GM12801 (cell line): ENCODE measurements around the gene ZNRF2.

Source experiments
- TF ChIP-seq, protein P1 (sequence below): IDR thresholded peaks from one replicate; pipeline ENCODE4 v1.5.1; 2011; ENCODE audit warnings: control low read depth; ENCODE audit not compliant: insufficient read length; ENCODE audit errors: extremely low read depth

The ZNRF2 gene

DNA sequence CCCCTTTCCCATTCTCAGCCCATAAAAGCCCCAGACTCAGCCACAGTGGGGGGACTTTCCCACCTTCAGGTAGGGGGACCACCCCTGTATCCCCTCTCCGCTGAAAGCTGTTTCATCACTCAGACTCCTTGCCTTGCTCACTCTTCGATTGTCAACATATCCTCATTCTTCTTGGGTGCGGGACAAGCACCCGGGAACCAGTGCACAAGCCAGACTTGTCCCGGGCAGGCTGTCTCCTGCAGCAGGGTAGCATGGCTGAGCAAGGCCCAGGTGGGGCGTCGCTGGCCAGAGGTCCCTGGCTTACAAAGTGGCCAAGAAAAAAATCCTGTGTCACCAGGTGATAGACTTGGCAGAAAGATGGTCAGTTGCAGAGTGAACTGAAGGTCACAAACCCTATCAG lies 129.5 kb downstream of the ZNRF2 start:
- TF ChIP-seq, protein P1, sequence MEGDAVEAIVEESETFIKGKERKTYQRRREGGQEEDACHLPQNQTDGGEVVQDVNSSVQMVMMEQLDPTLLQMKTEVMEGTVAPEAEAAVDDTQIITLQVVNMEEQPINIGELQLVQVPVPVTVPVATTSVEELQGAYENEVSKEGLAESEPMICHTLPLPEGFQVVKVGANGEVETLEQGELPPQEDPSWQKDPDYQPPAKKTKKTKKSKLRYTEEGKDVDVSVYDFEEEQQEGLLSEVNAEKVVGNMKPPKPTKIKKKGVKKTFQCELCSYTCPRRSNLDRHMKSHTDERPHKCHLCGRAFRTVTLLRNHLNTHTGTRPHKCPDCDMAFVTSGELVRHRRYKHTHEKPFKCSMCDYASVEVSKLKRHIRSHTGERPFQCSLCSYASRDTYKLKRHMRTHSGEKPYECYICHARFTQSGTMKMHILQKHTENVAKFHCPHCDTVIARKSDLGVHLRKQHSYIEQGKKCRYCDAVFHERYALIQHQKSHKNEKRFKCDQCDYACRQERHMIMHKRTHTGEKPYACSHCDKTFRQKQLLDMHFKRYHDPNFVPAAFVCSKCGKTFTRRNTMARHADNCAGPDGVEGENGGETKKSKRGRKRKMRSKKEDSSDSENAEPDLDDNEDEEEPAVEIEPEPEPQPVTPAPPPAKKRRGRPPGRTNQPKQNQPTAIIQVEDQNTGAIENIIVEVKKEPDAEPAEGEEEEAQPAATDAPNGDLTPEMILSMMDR: no peak
